Amniotic epithelial cell (primary cell): ENCODE measurements around the gene METTL17.
A peak's percentile ranks its signal among the peaks of the same experiment; 100 is the strongest.
"Not testable (repeated sequence)": the region's sequence is repeated elsewhere in the genome, so short reads cannot be mapped to it uniquely, and the experiment has no call there.

ENCODE experiments used
- DNase-seq: peaks from one replicate; pipeline ENCODE4 v3.0.0-alpha.2; 2010; ENCODE audit warnings: low read depth

METTL17 gene, protein sequence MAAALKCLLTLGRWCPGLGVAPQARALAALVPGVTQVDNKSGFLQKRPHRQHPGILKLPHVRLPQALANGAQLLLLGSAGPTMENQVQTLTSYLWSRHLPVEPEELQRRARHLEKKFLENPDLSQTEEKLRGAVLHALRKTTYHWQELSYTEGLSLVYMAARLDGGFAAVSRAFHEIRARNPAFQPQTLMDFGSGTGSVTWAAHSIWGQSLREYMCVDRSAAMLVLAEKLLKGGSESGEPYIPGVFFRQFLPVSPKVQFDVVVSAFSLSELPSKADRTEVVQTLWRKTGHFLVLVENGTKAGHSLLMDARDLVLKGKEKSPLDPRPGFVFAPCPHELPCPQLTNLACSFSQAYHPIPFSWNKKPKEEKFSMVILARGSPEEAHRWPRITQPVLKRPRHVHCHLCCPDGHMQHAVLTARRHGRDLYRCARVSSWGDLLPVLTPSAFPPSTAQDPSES

DNA sequence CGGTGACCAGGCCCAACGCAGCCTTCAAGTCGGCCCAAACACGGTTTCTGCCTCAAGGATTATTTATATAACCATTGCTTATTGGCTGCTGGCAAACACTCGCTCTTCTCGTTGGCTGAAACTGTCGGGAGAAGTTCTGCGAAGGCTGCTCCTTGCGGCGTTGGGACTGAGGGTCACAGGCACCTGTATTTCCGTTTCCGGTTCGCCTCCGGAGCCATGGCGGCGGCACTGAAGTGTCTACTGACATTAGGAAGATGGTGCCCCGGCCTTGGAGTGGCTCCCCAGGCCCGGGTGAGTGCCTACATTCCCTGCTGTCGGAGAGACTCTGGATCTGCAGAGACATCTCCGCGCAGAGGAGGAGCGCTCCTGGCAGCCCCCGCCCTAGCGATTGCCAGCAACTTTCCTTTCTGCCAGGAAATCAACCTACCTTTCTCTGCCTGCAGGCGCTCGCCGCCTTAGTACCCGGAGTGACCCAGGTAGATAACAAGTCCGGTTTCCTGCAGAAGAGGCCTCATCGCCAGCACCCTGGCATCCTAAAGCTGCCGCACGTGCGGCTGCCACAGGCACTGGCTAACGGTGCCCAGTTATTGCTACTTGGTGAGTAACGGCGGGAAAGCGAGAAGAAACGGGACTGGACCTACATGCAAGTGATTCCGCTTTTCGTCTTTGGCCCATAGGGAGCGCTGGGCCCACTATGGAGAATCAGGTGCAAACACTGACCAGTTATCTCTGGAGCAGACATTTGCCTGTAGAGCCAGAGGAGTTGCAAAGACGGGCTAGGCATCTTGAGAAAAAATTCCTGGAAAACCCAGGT, at the start of gene METTL17:
Gene METTL17, plus strand, starts transcription at position 194 of the 814 bp plus-strand sequence. Its CDS starts 23 bp downstream, at position 217.
- peak; percentile 99 for DNase-seq

DNA sequence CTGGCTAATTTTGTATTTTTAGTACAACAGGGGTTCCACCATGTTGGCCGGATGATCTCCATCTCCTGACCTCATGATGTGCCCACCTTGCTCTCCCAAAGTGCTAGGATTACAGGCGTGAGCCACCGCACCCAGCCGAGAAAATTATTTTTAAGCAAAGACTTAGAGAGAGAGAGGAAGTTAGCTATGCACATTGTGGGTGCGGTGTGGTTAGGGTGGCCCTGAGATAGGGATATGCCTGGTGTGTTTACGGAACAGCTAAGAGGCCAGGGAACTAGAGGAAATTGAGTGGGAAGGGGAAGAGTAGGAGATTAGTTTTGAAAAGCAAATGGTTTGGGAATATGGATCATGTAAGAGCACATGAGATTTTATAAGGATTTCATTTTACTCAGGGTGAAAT, 44.6 kb upstream of the METTL17 start:
- DNase-seq, result not testable (repeated sequence)

DNA sequence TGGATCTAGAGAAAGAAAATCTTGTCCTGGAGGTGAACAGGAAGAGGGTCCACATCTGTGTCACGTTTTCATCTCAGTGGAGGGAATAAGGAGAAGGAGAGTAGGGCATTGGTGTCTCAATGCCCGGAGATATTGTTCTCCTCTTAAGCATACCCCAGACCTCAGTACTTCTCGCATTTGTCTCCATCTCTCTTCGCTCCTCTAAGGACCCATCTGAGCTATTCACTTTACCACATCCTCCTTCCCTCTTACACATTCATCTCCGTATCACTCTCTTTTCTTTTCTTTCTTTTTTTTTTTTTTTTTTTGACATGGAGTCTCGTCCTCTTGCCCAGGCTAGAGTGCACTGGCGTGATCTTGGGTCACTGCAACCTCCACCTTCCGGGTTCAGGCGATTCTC, 43.1 kb upstream of the METTL17 start:
- not testable (repeated sequence) for DNase-seq

DNA sequence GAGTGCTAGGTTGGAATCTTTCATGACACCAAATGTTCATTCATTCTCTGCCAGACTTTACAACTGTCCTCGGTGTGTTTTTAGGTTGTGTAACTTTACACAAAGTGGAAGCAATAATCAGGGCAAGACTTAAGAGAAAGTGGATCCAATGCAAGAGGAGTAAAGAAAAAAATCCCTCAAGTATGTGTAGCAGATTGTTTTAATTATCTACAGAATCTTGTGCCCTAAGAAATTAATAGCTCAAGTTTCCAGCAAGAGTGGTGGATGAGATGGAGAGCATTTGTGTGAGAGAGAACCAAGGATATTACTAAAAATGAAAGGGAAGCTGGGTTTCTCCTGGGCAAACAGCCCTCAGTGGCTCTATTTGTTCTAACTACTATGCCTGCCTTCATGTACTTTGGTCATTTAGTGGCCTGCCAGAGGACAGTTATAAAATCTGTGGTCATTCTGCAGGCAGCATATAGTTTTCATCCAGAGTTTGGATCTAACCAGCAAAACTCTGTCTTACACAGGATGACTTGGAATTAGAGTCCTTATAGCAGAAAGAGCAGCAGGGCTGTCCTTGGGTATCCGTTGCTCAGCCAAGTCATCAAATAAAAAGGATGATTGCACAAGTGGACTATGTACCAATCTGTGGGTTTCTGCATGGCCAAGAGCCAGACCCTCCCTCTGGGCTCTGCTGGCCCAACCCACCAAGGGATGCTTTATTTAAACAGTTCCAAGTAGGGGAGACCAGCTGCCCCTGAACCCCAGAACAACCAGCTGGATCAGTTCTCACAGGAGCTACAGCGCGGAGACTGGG, 34.8 kb upstream of the METTL17 start, which contains the start of gene RNASE2:
Gene RNASE2, plus strand, starts transcription at position 752 of the 802 bp plus-strand sequence. CDS start 285 bp downstream, outside the sequence.
- DNase-seq, result peak; percentile 37

DNA sequence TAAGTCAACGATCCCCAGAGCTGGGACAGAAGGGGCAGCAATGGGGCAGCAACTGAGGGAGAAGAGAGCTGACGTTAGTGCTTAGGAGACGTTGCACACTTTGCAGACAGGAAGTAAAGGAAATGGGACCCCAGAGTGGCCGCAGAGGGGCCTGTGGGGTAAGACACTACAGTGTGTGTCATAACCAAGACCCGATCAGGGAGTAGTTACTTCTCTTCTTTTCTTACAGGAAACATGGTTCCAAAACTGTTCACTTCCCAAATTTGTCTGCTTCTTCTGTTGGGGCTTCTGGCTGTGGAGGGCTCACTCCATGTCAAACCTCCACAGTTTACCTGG, 34.3 kb upstream of the METTL17 start:
- not testable (repeated sequence) for DNase-seq

DNA sequence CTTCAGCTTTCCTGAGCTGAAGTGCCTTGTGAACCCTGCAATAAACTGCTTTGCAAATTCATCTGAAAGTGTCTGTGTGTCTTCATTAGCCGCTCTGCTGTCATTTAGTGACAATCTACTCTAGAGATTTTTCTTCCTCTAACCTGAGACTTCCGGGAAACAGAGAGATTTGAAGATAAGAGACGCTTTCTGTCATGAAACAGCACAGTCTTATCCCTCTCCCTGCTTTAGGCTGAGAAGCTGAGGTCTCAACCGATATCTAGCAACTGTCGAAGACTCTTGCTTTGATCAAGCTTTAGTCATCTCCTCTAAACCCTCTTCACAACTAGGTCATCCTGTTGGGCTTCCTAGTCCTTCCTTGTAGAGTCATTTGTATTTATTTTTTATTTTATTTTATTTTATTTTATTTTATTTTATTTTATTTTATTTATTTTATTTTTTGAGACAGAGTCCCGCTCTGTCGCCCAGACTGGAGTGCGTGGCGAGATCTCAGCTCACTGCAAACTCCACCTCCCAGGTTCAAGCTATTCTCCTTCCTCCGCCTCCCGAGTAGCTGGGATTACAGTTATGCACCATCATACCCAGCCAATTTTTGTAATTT, 33.3 kb upstream of the METTL17 start:
- DNase-seq, result no peak

DNA sequence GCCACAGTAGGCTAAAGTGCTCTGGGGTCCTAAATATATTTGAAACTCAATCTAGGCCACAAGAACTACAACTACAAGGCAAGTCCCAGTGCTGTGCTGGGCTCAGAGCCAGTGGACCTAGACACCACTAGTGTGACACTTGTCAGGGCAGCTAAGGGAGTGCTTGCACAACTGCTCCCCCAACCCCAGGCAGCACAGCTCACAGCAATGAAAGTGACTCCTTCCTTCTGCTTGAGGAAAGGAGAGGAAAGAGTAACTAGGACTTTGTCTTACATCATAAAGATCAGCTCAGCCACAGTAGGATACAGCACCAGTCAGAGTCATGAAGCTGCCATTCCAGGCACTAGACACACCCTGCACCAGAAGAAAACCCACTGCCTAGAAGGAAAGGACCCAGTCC, 30.8 kb upstream of the METTL17 start:
- not testable (repeated sequence) for DNase-seq

DNA sequence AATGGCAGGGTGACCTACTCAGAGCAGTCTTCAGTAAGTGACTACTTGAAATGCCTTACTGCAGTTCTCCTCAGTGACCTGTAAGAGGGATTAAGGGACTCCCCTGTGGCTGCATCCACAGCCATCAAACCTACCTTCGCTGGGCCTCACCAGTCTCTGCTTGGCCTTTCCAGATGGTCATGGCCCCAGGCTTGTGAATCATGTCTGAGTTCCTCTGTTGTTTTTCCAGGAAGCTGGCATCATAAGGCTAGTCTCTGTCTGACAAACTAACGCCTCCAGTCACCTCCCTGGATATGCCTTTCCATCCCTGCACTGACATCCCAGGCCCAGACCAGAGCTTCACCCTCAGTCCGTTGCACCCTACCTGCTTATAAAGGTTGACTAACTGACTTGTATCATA, 20.4 kb upstream of the METTL17 start:
- DNase-seq, result no peak

DNA sequence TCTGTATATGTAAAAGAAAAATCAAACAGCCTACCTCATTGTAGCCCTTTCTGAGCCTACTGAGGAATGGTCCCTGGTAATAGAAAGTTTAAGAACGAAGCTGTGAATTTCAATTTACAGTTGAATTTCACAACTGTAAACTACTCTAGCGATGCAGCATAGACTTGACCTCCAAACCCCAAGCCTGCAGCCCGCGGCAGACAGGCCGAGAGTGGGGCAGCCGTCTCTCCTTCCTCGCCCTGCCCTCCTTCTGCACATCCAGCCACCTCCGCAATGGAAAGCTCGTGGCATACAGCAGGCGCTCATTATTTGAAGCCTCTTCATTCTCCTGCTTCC, 19.2 kb upstream of the METTL17 start:
- DNase-seq, result no peak

DNA sequence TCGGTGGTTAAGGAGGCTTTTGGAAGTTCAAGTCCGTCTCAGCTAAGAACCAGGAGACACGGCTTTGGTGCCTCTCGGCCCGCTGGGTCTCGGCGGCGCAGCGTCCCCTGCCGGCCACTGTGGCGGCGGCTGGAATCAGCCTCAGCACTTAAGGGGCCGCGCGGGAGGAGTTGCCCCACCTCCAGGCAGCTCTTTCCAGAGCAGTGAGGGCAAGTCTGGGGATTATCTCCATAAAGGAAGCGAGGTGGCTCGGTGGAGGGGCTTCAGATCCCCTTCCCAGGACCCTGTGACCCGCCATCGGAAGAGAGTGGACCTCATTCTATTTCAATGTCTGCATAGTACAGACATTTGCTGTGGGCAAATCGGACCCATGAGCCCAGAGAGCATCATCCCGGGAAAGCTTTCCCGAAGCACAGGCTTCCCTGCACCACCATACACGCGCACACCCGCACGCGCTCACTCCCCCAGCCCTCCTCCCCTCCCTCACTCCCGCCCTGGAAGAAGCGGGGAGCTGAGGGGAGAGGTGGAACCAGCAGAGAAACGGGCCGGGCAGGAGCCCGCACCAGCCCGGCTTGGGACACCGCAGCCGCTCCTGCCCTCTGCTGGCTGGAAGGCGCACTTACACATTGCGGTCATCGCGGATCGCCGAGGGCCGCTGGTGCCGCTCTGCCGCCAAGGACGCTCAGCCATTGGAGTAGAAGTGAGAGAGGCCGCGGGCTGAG, 18.6 kb upstream of the METTL17 start:
- peak; percentile 81 for DNase-seq

DNA sequence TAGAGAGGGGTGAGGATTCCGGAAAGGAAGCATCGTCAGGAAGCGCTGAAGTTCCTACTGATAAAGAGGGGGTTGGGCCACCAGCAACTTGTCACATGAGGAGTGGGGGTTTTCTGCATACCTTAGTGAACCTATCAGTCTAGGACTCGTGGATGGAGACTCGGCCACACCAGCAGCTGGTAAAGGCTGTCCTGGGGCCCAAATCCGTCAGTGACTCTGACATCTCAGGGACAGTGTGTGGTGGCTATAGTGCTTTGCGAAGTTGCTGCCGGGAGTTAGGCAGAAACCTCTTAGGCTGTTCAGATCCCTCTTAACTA, 18.1 kb upstream of the METTL17 start:
- DNase-seq, result no peak

GRCh38 chr14:20973501-20973900, 16.3 kb upstream of the METTL17 start:
- DNase-seq, result no peak

GRCh38 chr14:20976291-20976690, 13.5 kb upstream of the METTL17 start:
- no peak for DNase-seq

DNA sequence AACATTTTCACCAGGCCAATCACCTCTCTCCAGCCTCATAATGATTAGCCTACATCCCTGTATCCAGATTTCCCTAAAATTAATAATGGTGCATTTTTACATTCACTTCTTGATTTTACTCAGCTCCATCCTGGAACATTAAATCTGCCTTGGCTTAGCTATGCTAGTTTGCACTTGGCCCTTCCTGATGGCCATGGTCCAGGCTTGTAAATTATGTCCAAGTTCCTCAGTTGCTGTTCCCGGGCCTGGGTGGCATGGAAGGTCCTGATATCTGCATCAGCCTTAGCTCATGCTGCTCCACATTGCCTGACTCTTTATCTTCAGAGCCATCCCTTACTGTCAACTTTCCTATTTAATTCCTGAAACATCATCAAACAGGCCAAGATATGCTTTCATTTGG, 11.1 kb upstream of the METTL17 start:
- no peak for DNase-seq

DNA sequence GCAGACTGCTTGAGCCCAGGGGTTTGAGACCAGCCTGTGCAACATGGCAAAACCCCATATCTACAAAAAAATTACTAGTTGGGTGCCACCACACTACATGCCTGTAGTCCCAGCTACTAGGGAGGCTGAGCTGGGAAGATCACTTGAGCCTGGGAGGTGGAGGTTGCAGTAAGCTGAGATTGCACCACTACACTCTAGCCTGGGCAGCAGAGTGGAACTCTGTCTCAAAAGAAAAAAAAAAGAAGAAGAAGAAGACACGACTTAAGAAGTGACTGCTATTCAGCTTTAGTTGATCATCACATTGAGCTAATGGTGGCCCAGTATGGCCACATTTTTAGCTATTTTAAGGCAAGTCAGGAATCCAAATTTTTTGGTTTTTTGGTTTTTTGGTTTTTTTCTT, 8.9 kb upstream of the METTL17 start:
- DNase-seq, result no peak

GRCh38 chr14:20982646-20983369, 7.0 kb upstream of the METTL17 start:
- DNase-seq, result no peak

DNA sequence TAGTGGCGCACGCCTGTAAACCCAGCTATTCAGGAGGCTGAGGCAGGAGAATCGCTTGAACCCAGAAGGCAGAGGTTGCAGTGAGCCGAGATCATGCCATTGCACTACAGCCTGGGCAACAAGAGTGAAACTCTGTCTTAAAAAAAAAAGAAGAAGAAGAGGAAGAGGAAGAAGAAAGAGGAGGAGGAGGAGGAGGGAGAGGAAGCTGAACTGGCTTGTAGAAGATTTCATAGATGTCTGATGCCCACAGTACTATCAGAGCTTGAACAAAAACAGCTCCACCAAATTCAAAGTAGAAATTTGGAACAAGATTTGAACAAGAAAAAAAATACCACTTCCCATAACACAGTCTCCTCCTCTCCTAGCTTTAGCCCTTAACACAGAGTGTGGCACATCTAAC, 4.1 kb upstream of the METTL17 start:
- not testable (repeated sequence) for DNase-seq

- peak; percentile 98 for DNase-seq
These were observed 3.0 kb upstream of the METTL17 start for GRCh38 chr14:20986811-20987210.

- DNase-seq, result no peak
These were observed 886 bp upstream of the METTL17 start for GRCh38 chr14:20988717-20989470.

DNA sequence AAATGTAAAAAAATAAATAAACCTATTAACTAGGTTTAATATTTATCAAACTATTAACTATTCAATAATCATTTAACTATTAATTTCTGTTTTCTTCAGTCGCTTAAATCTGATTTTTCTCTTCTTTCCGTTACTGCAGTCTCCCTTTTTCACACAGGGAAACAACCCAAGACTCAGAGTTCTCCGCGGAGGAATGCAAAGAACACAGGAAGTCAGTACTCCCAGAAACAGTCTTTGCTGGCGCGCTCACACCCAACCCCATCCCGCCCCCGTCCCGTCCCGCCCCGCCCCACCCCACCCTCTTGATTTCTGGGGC, 351 bp upstream of the METTL17 start:
- DNase-seq, result no peak
